Thyroid gland (tissue), 4 donors: ENCODE results near the gene SERPINB5.

ENCODE experiments used
- POLR2A ChIP-seq, 2 donors: fragments of 450-650 bp; IDR thresholded peaks; one replicate each; pipeline ENCODE4 v1.6.1; 2017; ENCODE audit warnings: antibody characterized with exemption in 2 of 2, mild to moderate bottlenecking in 2 of 2, moderate library complexity in 1 of 2
- TF ChIP-seq, protein P1 (sequence below), 6 experiments: fragments of 200-600 bp in 3 of 6; fragments of 450-650 bp in 3 of 6; sonication (generic) in 3 of 6; IDR thresholded peaks; one replicate each; pipeline ENCODE4 v1.5.1; 2016 to 2019; ENCODE audit warnings: antibody characterized with exemption in 6 of 6, mild to moderate bottlenecking in 2 of 6, inconsistent platforms in 1 of 6, moderate library complexity in 1 of 6

DNA sequence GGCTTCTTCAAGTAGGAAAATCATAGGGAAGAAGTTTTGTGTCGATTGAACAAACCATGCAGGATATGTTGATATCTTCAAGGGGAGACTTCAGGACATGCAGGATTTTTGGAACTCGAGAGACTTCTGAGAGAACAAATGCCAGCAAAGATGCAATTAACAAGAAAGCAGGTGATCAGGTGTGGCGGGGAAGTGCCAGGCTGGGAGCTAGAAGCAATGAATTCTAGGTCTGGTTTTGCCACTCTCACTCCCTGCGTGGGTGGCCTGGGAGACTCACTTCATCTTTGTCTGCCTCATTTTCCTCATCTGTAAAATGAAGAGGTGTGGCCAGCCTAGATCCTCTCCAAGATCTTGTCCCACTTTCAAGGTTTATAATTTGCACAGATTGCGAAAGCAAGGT lies 3.1 kb downstream of the SERPINB5 start:
- TF ChIP-seq, protein P1, sequence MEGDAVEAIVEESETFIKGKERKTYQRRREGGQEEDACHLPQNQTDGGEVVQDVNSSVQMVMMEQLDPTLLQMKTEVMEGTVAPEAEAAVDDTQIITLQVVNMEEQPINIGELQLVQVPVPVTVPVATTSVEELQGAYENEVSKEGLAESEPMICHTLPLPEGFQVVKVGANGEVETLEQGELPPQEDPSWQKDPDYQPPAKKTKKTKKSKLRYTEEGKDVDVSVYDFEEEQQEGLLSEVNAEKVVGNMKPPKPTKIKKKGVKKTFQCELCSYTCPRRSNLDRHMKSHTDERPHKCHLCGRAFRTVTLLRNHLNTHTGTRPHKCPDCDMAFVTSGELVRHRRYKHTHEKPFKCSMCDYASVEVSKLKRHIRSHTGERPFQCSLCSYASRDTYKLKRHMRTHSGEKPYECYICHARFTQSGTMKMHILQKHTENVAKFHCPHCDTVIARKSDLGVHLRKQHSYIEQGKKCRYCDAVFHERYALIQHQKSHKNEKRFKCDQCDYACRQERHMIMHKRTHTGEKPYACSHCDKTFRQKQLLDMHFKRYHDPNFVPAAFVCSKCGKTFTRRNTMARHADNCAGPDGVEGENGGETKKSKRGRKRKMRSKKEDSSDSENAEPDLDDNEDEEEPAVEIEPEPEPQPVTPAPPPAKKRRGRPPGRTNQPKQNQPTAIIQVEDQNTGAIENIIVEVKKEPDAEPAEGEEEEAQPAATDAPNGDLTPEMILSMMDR (IDR thresholded peaks at IDR 0.05): no peak
- no peak for TF ChIP-seq POLR2A (IDR thresholded peaks at IDR 0.05)
